Measurements from ENCODE around the gene CRTC1.
"Not testable (repeated sequence)": the region's sequence is repeated elsewhere in the genome, so short reads cannot be mapped to it uniquely, and the experiment has no call there.

DNA sequence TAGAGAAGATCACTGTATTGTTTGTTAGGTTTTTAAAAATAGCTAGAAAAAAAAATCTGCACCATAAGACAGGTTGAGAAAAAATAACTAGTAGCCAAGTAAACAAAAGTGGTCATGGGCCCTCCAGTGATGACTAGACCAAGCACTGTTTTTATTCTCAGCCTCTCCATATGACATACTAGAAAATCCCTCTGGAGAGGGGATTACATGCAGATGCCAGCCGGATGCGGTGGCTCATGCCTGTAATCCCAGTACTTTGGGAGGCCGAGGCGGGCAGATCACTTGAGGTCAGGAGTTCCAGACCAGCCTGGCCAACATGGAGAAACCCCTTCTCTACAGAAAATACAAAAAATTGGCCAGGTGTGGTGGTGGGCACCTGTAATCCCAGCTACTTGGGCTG lies 133.2 kb downstream of the CRTC1 start:
- not testable (repeated sequence) for TF ChIP-seq POLR2A (IDR thresholded peaks at IDR 0.05)
- TF ChIP-seq, protein P1, sequence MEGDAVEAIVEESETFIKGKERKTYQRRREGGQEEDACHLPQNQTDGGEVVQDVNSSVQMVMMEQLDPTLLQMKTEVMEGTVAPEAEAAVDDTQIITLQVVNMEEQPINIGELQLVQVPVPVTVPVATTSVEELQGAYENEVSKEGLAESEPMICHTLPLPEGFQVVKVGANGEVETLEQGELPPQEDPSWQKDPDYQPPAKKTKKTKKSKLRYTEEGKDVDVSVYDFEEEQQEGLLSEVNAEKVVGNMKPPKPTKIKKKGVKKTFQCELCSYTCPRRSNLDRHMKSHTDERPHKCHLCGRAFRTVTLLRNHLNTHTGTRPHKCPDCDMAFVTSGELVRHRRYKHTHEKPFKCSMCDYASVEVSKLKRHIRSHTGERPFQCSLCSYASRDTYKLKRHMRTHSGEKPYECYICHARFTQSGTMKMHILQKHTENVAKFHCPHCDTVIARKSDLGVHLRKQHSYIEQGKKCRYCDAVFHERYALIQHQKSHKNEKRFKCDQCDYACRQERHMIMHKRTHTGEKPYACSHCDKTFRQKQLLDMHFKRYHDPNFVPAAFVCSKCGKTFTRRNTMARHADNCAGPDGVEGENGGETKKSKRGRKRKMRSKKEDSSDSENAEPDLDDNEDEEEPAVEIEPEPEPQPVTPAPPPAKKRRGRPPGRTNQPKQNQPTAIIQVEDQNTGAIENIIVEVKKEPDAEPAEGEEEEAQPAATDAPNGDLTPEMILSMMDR (IDR thresholded peaks at IDR 0.05) = not testable (repeated sequence)

Measured in body of pancreas (tissue), 4 donors.